SK-N-MC (cell line): Measurements from ENCODE around the gene TMEFF1.

ENCODE experiments used
- EZH2 ChIP-seq: fragments of 200-600 bp; sonication (generic); IDR thresholded peaks from one replicate; pipeline ENCODE4 v1.6.1; 2017; ENCODE audit warnings: antibody characterized with exemption
- POLR2AphosphoS5 ChIP-seq: IDR thresholded peaks from 2 replicates; pipeline ENCODE4 v1.6.1; 2012; ENCODE audit warnings: mild to moderate bottlenecking, low read depth, low read length, borderline replicate concordance

- no peak for TF ChIP-seq EZH2
- TF ChIP-seq POLR2AphosphoS5 = no peak
Observed at GRCh38 chr9:100428871-100429654, 43.9 kb upstream of the TMEFF1 start.
